ENCODE measurements around the gene MRAS. TPM values are rescaled to one million over a fixed set of nuclear protein-coding genes. Genes with fewer than 3 reads are reported as not detected.

The MRAS gene
- total and polyA plus RNA-seq, 2 of the 13 experiments (the other 11 are each of a cell fraction or from before 2014, with no cell fraction given): 8.8 to 36.2 TPM

DNA sequence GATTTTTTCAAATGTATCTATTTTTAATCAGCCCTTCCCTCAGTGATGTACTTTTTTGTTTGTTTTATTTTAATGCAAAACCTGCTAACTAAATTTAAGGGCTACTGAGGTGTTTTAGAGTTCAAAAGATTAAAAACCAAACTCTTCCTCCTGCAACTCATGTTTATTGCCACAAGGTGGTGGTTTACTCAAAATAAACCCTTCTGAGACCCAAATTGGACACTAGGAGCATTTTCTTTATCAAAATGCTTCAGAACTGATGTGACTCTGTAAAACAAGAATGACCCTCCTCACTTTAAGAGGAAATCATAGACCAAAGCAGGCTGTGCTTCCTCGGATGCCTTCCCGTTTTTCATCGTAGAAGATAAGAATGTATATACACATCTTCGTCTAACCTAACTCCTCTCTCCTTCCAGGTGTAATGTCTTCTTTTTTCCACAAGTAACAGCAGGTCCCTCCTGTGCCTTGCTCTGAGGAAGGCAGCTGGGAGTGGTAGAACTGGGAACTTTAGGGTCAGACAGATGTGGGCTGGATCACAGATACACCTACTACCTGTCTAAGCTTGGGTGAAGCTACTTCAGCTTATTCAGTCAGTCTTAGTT is 15.8 kb upstream of the MRAS start (continued):
- TF ChIP-seq, protein P1, sequence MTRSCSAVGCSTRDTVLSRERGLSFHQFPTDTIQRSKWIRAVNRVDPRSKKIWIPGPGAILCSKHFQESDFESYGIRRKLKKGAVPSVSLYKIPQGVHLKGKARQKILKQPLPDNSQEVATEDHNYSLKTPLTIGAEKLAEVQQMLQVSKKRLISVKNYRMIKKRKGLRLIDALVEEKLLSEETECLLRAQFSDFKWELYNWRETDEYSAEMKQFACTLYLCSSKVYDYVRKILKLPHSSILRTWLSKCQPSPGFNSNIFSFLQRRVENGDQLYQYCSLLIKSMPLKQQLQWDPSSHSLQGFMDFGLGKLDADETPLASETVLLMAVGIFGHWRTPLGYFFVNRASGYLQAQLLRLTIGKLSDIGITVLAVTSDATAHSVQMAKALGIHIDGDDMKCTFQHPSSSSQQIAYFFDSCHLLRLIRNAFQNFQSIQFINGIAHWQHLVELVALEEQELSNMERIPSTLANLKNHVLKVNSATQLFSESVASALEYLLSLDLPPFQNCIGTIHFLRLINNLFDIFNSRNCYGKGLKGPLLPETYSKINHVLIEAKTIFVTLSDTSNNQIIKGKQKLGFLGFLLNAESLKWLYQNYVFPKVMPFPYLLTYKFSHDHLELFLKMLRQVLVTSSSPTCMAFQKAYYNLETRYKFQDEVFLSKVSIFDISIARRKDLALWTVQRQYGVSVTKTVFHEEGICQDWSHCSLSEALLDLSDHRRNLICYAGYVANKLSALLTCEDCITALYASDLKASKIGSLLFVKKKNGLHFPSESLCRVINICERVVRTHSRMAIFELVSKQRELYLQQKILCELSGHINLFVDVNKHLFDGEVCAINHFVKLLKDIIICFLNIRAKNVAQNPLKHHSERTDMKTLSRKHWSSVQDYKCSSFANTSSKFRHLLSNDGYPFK (CRISPR knock-in tag; IDR thresholded peaks at IDR 0.05; ENCODE audit: borderline replicate concordance): no peak
- TF ChIP-seq, protein P2, sequence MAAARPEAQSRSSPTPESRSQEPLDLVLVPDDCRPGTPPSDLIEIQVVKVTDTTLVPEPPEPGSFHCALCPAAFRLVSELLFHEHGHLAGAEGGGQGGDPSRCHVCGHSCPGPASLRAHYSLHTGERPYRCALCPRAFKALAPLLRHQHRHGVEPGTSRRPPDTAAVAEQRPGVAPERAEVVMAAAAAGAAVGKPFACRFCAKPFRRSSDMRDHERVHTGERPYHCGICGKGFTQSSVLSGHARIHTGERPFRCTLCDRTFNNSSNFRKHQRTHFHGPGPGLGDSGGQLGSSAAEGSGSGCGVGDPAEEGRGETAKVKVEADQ (CRISPR knock-in tag; IDR thresholded peaks at IDR 0.05; ENCODE audit: borderline replicate concordance): no peak
- no peak for TF ChIP-seq ZNF24 (IDR thresholded peaks at IDR 0.05)
- TF ChIP-seq, protein P3, sequence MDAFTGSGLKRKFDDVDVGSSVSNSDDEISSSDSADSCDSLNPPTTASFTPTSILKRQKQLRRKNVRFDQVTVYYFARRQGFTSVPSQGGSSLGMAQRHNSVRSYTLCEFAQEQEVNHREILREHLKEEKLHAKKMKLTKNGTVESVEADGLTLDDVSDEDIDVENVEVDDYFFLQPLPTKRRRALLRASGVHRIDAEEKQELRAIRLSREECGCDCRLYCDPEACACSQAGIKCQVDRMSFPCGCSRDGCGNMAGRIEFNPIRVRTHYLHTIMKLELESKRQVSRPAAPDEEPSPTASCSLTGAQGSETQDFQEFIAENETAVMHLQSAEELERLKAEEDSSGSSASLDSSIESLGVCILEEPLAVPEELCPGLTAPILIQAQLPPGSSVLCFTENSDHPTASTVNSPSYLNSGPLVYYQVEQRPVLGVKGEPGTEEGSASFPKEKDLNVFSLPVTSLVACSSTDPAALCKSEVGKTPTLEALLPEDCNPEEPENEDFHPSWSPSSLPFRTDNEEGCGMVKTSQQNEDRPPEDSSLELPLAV (CRISPR knock-in tag; conservative IDR thresholded peaks at IDR 0.05; ENCODE audit: low read depth): no peak
- TF ChIP-seq, protein P4, sequence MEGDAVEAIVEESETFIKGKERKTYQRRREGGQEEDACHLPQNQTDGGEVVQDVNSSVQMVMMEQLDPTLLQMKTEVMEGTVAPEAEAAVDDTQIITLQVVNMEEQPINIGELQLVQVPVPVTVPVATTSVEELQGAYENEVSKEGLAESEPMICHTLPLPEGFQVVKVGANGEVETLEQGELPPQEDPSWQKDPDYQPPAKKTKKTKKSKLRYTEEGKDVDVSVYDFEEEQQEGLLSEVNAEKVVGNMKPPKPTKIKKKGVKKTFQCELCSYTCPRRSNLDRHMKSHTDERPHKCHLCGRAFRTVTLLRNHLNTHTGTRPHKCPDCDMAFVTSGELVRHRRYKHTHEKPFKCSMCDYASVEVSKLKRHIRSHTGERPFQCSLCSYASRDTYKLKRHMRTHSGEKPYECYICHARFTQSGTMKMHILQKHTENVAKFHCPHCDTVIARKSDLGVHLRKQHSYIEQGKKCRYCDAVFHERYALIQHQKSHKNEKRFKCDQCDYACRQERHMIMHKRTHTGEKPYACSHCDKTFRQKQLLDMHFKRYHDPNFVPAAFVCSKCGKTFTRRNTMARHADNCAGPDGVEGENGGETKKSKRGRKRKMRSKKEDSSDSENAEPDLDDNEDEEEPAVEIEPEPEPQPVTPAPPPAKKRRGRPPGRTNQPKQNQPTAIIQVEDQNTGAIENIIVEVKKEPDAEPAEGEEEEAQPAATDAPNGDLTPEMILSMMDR (CRISPR knock-in tag; IDR thresholded peaks at IDR 0.05): peak; percentile 60
